ENCODE measurements around the gene WIPI1. TPM values are rescaled to one million over a fixed set of nuclear protein-coding genes. Genes with fewer than 3 reads are reported as not detected.
A peak's percentile ranks its signal among the peaks of the same experiment; 100 is the strongest.

WIPI1 gene
- total and polyA plus RNA-seq, 2 of the 13 experiments (the other 11 are each of a cell fraction or from before 2014, with no cell fraction given): 29.4 to 141 TPM

- TF ChIP-seq HES4 (CRISPR knock-in tag; IDR thresholded peaks at IDR 0.05; ENCODE audit: borderline replicate concordance) (no peak), ZNF598 (CRISPR knock-in tag; IDR thresholded peaks at IDR 0.05; ENCODE audit: borderline replicate concordance) (no peak), ZNF614 (CRISPR knock-in tag; IDR thresholded peaks at IDR 0.05; ENCODE audit: borderline replicate concordance) (no peak), BCL6 (CRISPR knock-in tag; IDR thresholded peaks at IDR 0.05) (0 out of 2 replicates have a peak, but pooled peaks have one; percentile 19), ARID2 (CRISPR knock-in tag; IDR thresholded peaks at IDR 0.05; ENCODE audit: borderline replicate concordance) (no peak), NFE2L2 (IDR thresholded peaks at IDR 0.05; ENCODE audit: low read length) (no peak), RERE (CRISPR knock-in tag; IDR thresholded peaks at IDR 0.05; ENCODE audit: low read depth) (no peak), AHR (CRISPR knock-in tag; IDR thresholded peaks at IDR 0.05) (no peak), NR2C2 (CRISPR knock-in tag; IDR thresholded peaks at IDR 0.05; ENCODE audit: borderline replicate concordance) (no peak), IKZF1 (IDR thresholded peaks at IDR 0.05) (no peak)
Measured at GRCh38 chr17:68484458-68484857, 27.2 kb upstream of the WIPI1 start (continued).

Measured in HepG2 (cell line).